ENCODE results near the gene PBX1.

- TF ChIP-seq CTCF (IDR thresholded peaks at IDR 0.05) (no peak), POLR2AphosphoS5 (IDR thresholded peaks at IDR 0.05) (peak in 1 of 2 donors; percentile 70), EP300 (IDR thresholded peaks at IDR 0.05) (no peak), POLR2A (IDR thresholded peaks at IDR 0.05; ENCODE audit: low read depth) (no peak)
Measured at GRCh38 chr1:164637461-164638375, 78.7 kb downstream of the PBX1 start.
